HG03196 (cell line): ENCODE data around the gene MRPL24.
"Not testable (repeated sequence)": the region's sequence is repeated elsewhere in the genome, so short reads cannot be mapped to it uniquely, and the experiment has no call there.

Source experiments
- ATAC-seq: cut with Tn5 transposase; IDR thresholded peaks from one replicate; pipeline ENCODE4 v1.9.1; 2021; ENCODE audit not compliant: unreplicated experiment

The MRPL24 gene

DNA sequence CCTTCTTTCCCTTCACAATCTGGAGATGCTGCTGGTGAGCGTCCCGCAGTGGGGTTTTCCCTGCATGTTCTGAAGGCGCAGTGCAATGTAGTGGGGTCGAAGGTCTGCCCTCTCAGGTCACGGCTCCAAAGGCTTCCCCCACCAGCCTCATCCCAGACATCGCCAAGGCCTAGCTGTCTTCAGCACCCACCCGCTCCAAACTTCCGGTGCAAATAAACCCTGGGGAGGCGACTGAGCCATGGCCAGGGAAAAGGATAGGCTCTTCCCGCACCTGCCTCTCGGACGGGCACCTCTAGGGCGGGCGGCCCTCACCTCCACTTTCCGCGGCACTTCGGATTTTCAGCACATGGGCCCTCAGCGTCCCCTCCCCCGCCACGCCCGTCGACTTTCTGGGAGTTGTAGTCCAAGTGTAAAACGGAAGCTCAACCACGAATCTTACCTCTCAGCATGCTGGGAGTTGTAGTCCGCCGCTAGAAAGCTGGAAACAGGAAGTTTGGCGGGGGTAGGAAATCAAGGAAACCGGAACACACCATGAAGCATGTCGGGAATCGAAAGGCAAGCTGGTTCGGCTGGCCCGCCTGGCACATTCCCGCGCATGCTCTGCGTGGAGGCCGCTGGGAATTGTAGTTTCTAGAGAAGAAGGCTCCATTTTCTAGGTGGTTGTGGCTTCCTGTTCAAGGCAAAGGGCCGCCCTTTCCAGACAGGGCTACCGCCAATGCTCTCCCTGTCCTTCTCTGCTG is at the start of gene MRPL24:
TSS of gene MRPL24 (minus strand) at position 348 of the 740 bp plus-strand sequence. CDS start 2,384 bp downstream, outside the sequence.
- ATAC-seq = peak; percentile 81

DNA sequence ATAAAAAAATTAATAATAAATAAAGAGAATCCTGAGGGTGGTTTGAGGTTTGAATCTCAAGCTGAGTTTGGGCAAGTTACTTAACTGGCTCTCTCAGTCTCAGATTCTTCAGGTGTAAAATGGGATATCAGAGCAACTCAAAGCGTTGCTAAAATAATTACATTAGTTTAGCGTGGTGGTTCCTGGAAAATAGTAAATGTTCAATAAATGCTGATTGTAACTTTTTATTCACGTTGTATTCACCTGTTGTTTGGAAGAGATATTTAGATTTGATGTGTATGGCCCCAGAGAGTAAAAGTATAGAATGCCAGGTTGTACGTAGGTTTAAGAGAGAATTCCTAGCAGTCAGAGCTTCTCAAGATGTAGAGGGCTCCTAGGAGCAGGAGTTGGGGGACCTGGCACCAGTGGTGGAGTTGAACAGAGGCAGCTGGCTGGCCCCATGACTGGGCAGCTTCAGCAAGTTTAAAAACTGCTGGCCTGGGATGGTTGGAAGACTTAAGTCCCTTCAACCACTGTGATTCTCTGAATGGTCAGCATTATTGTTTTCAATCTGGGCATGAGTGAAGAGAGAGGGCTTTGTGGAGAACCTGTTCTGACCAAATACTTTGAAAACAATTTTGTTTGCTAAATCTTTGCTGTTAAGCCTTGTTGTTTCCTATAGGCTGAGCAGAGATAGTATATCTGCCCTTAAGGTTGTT is 48.9 kb upstream of the MRPL24 start:
- ATAC-seq = no peak

DNA sequence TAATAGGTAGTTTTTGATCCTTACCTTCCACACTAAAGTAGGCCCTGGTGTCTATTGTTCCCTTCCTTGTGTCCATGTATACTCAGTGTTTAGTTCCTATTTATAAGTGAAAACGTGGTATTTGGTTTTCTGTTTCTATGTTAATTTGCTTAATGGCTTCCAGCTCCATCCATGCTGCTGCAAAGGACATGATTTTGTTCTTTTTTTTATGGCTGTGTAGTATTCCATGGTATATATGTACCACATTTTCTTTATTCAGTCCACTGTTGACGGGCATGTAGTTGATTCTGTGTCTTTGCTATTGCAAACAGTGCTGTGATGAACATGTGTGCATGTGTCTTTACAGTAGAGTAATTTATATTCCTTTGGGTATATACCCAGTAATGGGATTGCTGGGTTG is 47.2 kb upstream of the MRPL24 start:
- ATAC-seq = no peak

DNA sequence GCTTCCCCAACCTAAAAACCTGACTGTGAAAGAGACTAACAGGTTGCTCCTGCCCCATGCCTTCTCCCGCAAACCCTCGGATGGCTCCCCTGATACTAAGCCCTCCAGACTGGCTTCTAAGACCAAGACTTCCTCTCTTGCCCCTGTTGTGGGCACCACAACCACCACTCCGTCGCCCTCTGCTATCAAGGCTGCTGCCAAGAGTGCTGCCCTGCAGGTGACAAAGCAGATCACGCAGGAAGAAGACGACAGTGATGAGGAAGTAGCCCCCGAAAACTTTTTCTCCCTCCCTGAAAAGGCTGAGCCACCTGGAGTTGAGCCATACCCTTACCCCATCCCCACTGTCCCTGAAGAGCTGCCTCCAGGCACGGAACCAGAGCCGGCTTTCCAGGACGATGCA is 45.8 kb upstream of the MRPL24 start:
- no peak for ATAC-seq

GRCh38 chr1:156785458-156785857 is 44.6 kb upstream of the MRPL24 start:
- no peak for ATAC-seq

GRCh38 chr1:156781585-156782186 is 40.8 kb upstream of the MRPL24 start:
- ATAC-seq = no peak

GRCh38 chr1:156777573-156777972 is 36.7 kb upstream of the MRPL24 start:
- ATAC-seq = no peak

GRCh38 chr1:156776942-156777341 is 36.1 kb upstream of the MRPL24 start:
- no peak for ATAC-seq

- no peak for ATAC-seq
Measured at GRCh38 chr1:156775799-156776198, 34.9 kb upstream of the MRPL24 start.

DNA sequence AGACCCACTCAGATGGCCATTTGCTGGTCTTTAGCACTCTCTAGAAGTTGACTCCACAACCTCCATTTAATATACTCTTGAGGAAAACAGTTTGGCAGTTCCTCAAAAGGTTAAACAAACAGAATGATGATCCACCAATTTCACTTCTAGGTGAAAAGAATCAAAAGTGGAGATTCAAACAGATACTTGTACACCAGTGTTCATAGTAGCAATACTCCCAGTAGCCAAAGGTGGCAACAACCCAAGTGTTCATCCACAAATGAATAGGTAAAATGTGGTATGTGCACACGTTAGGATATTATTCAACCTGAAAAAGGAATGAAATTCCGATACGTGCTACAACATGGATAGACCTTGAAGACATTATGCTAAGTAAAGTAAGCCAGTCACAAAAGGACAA is 32.7 kb upstream of the MRPL24 start:
- no peak for ATAC-seq

DNA sequence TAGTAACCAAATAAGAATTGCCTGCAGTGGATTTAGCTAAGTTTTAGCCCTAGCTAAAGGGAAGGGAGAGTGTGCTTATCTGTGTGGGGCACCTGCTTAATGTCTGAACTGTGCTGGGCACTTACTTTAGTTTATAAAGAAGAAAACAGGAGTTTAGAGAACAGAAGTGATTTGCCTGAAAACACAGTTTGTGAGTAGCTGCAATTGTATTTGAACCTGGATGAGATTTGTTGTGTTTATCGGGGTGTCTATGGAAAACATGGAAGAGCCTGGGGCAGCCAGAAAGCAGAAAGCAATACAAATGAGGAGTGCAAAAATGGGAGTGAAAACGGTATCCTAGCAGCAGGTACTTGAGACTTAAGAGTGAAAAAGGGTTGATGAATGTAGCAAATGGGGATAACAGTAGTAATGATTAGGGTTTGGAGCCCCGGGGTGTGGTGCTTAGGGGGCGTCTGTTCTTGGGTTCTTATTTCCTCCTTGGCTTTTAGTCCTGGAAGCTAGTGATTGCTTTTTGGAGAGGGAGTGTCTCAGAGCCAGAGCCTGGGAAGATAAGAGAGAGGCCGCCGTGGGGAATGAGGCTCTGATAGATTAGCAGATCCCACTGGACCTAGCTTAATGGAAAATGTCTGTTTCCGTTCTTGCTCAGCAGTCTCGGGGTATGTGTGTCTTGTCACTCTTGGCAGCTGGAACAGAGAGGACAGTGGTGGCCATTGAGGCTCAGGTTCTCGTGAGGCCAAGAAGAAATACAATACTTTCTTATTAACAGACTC is 32.0 kb upstream of the MRPL24 start:
- no peak for ATAC-seq

DNA sequence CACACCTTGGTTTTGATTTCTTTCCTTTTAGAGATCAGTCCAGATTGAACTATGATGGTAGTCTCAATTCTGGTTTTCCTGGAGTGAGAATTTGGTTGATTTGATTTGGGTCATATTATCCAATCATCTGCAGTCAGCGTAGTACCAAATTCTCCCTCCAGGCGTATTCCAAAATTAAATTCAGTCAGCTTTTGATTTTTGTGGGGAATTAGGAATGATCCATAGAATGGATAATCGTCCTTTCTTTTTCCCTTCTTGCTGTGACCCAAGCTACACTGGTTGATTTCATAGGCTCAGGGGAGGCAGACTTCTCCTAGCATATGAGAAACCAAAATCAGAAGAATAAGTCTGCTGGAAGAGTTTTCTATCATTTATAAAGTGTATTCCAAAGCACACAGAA is 31.3 kb upstream of the MRPL24 start:
- no peak for ATAC-seq

DNA sequence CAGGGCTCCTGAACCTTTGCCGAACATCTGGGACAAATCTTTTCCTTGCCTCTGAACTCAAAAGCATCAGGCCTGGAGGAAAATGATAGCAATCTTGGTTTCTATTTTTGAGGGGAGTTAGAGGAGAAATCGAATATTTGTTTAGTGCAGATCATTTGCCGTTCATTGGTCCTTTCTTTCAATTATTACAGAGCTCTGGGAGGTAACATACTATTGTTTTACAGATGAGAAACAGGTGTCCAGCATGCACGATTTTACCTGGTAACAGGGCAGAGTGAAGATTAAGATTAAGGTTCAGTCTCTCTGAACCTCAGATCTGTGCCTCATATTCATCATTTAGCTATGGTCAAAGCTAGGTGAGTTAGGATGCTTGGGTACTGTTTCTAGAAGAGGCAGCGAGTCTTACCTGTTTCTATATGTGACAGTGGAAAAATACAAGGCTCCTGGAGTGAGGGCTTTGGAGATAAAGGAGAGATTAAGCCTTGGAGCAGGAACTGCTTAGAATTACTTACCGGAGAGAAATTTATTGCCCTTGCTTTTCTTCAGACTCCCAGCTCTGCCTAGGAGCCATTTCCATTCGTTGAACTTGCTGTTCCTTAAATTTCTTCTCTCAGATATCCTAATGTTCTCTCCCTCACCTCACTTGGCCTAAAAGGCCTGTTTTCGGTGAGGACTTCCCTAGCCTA is 27.9 kb upstream of the MRPL24 start:
- no peak for ATAC-seq

- ATAC-seq = peak; percentile 20
Measured at GRCh38 chr1:156767879-156768604, 27.2 kb upstream of the MRPL24 start.

- ATAC-seq = peak; percentile 91
Measured at GRCh38 chr1:156767101-156767878, 26.4 kb upstream of the MRPL24 start, which contains the start of gene PRCC. Gene PRCC, plus strand, starts transcription at chr1:156767535. Its CDS starts 237 bp downstream, at chr1:156767772.

DNA sequence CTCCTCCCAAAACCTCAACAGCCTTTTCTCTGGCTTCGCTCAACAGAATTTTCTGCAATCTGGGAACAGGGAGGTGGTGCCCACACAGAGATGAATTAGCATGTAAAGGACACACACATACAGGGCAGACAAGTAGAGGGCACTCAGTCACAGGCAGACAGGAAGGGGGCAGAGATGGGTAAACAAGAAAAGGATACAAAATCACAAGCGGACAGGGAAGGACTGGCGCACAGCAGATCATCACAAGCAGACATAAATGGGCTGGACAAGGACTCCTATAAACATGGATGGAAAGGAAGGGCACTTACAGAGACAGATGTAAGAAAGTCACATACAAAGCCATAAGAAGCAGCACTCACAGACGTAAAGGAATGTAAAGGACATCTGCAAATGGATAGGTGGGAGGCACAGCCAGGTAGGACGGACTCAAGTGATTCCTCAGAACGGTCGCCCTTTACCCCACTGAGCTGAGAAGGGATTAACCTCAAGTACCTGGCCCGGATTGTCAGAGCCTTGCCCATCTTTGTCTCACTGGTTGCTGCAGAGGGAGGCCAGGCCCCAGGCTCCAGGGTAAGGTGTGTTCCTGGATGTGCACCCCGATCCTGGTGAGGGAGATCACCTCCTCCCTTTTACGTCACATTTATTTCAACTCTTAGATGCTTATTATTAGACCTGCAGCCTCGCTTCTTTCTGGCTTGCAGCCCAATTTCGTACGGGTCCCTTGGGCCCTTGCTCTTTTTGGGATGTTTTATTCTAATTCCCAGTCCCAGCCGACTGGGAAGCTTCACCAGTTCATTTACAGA is 25.6 kb upstream of the MRPL24 start:
- peak; percentile 5 for ATAC-seq

DNA sequence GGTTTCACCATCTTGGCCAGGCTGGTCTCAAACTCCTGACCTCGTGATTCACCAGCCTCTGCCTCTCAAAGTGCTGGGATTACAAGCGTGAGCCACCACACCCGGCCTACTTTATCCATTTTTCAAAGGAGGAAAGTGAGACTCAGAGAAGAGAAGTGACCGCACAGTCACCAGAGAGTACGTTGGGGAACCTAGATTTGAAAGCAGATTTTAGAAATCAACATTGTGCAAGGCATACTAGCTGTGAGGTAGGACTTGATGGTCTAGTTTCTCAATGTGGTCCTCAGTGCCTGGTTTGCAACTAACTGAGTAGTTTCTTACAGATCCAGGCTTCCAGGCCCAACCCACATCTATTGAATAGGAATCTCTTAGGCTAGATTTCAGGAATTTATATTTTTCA is 24.8 kb upstream of the MRPL24 start:
- no peak for ATAC-seq

DNA sequence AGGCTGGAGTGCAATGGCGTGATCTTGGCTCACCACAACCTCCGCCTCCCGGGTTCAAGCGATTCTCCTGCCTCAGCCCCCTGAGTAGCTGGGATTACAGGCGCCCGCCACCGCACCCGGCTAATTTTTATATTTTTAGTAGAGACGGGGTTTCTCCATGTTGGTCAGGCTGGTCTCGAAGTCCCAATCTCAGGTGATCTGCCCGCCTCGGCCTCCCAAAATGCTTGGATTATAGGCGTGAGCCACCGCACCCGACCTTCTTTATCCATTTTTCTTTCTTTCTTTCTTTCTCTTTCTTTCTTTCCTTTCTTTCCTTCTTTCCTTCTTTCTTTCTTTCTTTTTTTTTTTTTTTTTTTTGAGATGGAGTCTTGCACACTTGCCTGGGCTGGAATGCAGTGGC is 24.2 kb upstream of the MRPL24 start:
- ATAC-seq = not testable (repeated sequence)

GRCh38 chr1:156760796-156761104 is 19.9 kb upstream of the MRPL24 start:
- no peak for ATAC-seq
